Activated CD8-positive, alpha-beta memory T cell treated with anti-CD3 and anti-CD28 coated beads for 4 hours (primary cell): ENCODE measurements around the gene LYRM9.
"Not testable (repeated sequence)": the region's sequence is repeated elsewhere in the genome, so short reads cannot be mapped to it uniquely, and the experiment has no call there.

ENCODE experiments used
- DNase-seq, 2 donors: peaks; one replicate each; pipeline ENCODE4 v3.0.0-alpha.2; 2020; ENCODE audit warnings: low read depth in 2 of 2

Gene LYRM9

GRCh38 chr17:27873746-27874145 lies 19.4 kb downstream of the LYRM9 start:
- no peak for DNase-seq

DNA sequence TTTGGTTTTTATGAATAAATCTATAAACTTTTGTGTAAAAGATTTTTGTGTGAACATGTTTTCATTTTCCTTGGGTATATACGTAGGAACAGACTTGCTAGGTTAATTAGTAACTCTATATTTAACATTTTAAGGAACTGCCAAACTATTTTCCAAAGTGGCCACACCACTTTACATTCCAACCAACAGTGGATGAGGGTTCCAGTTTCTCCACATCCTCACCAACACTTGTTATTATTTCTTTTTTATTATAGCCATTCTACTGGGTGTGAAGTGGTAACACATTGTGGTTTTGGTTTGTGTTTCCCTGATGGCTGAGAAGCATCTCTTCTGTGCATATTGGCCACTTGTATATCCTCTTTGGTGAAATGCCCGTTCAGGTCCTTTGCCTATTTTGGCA lies 20.0 kb downstream of the LYRM9 start:
- DNase-seq, result no peak

GRCh38 chr17:27872776-27873175 lies 20.4 kb downstream of the LYRM9 start:
- no peak for DNase-seq

- DNase-seq, result no peak
Observed at GRCh38 chr17:27871407-27871806, 21.8 kb downstream of the LYRM9 start.

- DNase-seq, result no peak
Observed at GRCh38 chr17:27870345-27870744, 22.8 kb downstream of the LYRM9 start.

GRCh38 chr17:27868565-27868964 lies 24.6 kb downstream of the LYRM9 start:
- no peak for DNase-seq

DNA sequence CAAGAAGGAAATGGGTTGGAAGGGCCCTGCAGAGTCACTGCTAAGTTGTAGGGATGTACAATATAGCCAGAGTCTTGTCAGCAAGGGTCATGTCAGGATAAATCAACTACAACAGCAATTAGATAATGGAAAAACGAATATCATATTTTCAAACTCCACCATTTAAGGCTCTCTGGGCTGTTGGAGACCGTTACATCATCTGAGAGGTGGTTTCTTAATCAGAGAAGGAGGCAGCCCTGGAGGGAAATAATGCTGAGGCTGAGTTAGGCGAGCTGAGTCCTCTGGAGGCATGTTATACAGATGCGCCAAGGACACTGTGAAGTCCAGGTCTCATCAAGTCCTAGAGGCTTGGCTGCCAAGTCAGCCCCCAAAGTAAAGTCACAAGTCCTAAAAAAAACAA lies 30.3 kb downstream of the LYRM9 start:
- no peak for DNase-seq

DNA sequence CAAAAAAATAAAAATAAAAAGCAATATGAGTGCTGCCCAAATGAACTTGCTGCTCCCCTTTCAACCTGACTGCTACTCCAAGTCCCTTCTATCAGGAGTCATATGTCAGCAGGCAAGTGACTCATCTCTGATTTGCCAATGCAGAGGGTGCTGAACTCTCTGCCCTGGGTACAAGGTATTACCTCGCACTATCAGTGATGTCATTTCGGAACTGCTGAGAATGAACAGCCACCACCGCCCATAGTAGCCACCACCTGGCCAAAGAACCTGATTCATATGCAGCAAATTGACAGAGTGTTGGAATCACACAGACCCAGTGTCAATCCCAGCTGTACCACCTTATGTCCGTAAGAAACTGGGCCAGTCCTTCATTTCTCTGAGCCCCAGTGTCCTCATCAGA lies 31.2 kb downstream of the LYRM9 start:
- no peak for DNase-seq

- no peak for DNase-seq
Observed at GRCh38 chr17:27860971-27861664, 32.0 kb downstream of the LYRM9 start.

- DNase-seq, result no peak
Observed at GRCh38 chr17:27858621-27859305, 34.4 kb downstream of the LYRM9 start.

- no peak for DNase-seq
Observed at GRCh38 chr17:27856676-27857432, 36.3 kb downstream of the LYRM9 start.

DNA sequence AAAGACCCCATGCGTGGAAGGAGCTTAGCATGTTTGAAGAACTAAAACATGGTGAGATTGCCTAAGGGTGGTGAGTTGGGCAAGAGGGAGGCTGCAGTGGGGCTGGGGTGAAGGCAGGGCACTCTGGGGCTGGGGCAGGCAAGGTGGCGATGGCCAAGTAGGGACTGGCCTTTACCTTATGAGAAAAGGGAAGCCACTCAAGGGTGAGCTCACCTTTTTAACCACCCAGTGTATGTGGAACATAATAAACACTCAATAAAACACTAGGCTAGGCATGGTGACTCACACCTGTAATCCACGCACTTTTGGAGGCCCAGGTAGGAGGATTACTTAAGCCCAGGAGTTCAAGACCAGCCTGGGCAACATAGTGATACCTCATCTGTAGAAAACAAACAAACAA lies 37.7 kb downstream of the LYRM9 start:
- no peak for DNase-seq

DNA sequence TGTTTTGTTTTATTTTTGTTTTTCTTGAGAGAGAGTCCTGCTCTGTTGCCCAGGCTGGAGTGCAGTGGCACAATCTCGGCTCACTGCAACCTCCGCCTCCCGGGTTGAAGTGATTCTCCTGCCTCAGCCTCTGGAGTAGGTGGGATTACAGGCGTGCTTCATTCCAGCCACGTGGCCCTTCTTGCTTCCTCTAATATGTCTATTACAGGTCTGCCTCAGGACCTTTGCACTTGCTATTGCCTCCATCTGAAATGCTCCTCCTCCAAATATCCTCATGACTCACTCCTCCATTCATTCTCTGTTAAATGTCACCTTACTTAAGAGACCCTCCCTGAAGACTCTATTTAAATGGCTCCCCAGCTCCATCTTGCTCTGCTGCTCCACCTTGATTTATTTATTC lies 39.0 kb downstream of the LYRM9 start:
- no peak for DNase-seq

DNA sequence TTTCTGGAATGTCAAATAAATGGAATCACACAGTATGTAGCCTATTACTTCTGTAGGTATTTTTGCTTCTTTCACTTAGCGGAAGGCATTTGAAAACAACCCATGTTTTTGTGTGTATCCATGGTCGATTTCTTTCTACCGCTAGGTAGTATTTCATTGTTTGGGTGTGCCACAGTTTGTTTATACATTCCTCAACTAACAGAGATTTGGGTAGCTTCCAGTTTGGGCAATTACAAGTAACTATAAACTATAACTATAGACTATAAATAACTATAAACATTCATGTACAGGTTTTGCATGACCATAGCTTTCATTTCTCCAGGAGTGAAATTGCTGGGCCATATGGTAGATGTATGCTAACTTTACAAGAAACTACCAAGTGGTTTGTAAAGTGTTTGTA lies 40.1 kb downstream of the LYRM9 start:
- DNase-seq, result no peak

DNA sequence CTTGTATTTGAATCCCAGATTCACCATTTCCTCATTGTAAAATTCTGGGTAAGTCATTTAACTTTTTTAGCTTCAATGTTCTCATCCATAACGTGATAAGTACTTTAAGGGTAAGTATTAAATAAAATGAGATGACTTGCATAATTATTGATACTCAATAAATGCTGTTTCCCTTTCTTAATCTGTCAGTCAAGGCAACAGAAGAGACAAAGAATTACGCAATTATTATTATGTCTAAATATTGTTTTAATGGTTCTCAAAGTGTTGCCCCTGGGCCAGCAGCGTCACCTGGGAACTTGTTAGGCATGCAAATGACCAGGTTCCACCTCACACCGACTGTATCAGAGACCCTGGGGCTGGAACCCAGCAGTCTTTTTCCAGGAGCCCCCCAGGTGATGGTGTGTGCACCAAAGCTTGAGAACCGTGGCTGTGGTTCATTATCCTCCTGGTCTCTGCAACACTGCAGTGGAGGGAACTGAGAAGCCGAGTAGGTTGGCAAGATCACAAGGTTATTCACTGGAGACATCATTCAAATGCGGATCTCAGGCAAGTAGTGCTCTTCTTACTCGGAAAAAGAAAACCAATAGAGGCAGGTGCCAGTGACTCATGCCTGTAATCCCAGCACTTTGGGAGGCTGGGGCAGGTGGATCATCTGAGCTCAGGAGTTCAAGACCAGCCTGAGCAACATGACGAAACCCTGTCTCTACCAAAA lies 43.5 kb downstream of the LYRM9 start:
- no peak for DNase-seq

GRCh38 chr17:27848931-27849330 lies 44.2 kb downstream of the LYRM9 start:
- DNase-seq, result no peak

DNA sequence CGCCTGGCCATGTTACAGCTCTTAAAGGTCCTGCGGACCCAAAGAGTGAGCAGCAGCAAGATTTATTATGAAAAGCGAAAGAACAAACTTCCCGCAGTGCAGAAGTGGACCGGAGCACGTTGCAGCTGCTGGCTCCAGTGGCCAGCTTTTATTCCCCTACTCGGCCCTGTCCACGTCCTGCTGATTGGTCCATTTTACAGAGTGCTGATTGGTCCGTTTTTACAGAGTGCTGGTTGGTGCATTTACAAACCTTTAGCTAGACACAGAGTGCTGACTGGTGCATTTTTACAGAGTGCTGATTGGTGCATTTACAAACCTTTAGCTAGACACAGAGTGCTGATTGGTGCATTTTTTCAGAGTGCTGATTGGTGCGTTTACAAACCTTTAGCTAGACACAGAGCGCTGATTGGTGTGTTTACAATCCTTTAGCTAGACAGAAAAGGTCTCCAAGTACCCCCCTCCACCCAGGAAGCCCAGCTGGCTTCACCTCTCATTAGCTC lies 46.3 kb downstream of the LYRM9 start:
- not testable (repeated sequence) for DNase-seq

DNA sequence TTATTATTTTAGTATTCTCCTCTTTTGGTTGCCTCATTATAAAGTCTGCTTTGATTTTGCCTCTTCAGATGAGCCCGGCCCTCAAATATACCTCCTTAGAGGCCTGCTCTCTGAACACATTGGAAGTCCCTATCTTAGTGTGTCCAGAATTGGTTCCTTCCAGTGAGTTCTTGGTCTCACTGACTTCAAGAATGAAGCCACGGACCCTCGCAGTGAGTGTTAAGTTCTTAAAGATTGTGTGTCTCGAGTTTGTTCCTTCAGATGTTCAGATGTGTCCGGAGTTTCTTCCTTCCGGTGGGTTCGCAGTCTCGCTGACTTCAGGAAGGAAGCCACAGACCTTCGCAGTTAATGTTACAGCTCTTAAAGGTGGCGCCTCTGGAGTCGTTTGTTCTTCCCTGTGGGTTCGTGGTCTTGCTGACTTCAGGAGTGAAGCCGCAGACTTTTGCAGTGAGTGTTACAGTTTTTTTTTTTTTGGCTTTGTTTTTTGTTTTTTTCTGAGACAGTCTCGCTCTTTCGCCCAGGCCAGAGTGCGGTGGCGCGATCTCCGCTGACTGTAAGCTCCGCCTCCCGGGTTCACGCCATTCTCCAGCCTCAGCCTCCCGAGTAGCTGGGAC lies 47.0 kb downstream of the LYRM9 start:
- DNase-seq, result no peak

- DNase-seq, result no peak
Observed at GRCh38 chr17:27845264-27846041, 47.7 kb downstream of the LYRM9 start.

DNA sequence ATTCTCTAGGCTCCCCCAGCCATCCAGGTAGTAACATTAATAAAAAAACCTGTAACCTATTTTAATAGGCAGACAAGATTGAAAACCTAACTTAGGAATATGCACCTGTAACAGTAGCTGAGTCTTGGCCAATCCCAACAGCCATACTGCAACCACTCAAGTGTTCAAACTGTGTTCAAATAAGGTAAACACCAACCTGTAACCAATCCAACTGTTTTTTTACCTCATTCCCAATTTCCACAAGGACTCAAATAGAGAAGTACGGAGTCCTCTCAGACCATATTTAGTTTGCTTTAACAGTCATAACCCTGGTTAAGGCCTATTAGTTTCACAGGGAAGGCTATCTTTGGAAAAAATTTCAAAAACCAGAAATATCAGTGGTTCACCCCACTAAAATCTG lies 52.5 kb downstream of the LYRM9 start:
- DNase-seq, result no peak

- DNase-seq, result not testable (repeated sequence)
Observed at GRCh38 chr17:27840406-27840678, 52.8 kb downstream of the LYRM9 start.
